Measurements from ENCODE around the gene BICRA.

DNA sequence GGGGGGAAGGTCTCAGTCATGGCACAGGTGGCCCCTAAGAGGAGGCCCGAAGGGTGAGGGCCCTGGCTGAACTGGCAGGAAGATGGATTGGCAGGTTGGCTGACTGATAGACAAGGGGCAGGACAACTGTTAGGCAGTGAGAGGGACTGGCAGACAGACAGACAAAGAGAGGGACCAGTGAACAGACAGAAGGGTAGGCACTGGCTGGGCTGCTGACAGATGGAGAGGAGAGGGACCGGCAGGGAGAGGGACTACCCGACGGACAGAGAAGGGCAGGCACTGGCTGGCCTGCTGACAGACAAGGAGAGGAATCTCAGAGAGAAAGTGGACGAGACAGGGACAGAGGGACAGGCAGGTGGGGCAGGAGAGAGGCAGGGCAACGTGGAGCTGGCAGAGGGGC, 72.5 kb downstream of the BICRA start:
- TF ChIP-seq, protein P1, sequence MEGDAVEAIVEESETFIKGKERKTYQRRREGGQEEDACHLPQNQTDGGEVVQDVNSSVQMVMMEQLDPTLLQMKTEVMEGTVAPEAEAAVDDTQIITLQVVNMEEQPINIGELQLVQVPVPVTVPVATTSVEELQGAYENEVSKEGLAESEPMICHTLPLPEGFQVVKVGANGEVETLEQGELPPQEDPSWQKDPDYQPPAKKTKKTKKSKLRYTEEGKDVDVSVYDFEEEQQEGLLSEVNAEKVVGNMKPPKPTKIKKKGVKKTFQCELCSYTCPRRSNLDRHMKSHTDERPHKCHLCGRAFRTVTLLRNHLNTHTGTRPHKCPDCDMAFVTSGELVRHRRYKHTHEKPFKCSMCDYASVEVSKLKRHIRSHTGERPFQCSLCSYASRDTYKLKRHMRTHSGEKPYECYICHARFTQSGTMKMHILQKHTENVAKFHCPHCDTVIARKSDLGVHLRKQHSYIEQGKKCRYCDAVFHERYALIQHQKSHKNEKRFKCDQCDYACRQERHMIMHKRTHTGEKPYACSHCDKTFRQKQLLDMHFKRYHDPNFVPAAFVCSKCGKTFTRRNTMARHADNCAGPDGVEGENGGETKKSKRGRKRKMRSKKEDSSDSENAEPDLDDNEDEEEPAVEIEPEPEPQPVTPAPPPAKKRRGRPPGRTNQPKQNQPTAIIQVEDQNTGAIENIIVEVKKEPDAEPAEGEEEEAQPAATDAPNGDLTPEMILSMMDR (IDR thresholded peaks at IDR 0.05; ENCODE audit: borderline replicate concordance, extremely low read depth, low read length, poor library complexity, severe bottlenecking) = no peak
- TF ChIP-seq EZH2 (IDR thresholded peaks at IDR 0.05; ENCODE audit: borderline replicate concordance, low read depth, low read length, severe bottlenecking) = no peak

Measured in DND-41 (cell line).